SK-MEL-5 (cell line): ENCODE measurements around the gene ASPRV1. TPM values are rescaled to one million over a fixed set of nuclear protein-coding genes. Genes with fewer than 3 reads are reported as not detected.

Experiments
- DNase-seq: peaks from one replicate; pipeline ENCODE4 v3.0.0-alpha.2; 2016; ENCODE audit warnings: low read depth, low spot score
- in situ Hi-C: cut with HindIII; loops from 2 replicates; pipeline ENCODE4 v1.10.0; 2016; ENCODE audit warnings: low sequenced_read_pairs, high pct_unique_total_duplicates, low pct_unique_long_range_greater_than_20kb
- total RNA-seq: library from RNA; depleted of rRNA; stranded (reverse); fragments of >200 nt; shearing (Covaris generic); gene quantifications from 2 replicates; pipeline ENCODE4 v1.2.3, GENCODE V29; 2014

ASPRV1 gene
- total RNA-seq, 1 experiment from 2014 or later: 0.05 TPM

GRCh38 chr2:69948963-69949645, 12.3 kb downstream of the ASPRV1 start:
- no peak for DNase-seq
- in situ Hi-C loops: no loop called here

- DNase-seq: no peak
- in situ Hi-C loops: no loop called here
Observed at GRCh38 chr2:69948032-69948962, 13.1 kb downstream of the ASPRV1 start.

DNA sequence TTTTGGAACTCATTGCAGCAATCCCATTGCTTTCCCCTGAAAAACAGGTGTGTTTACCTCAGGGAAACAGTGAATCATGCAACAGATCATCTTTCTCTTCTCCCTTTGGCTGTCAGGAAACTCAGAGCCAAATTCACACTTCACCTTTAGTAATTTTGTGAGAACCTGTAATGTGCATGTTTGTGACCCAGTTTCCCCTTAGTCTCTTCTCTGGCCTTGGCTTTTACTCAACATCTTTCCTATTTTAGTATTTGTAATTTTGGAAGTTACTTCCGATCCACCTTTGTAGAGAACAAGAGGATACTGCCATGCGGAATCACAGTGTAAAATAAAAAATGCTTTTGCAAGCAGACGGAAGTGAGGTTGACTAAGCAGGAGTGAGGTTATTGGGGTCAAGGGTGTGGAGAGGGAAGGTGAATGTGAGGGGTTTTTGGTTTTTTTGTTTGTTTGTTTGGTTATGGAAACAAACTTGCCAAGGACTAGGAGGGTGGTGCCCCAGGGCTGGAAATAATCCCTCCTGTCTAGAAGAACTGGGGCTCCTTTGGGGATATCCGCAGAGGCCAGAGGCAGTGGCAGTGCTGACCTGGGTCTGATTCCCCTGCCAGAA, 14.0 kb downstream of the ASPRV1 start:
- DNase-seq: no peak
- in situ Hi-C loops: no loop called here

DNA sequence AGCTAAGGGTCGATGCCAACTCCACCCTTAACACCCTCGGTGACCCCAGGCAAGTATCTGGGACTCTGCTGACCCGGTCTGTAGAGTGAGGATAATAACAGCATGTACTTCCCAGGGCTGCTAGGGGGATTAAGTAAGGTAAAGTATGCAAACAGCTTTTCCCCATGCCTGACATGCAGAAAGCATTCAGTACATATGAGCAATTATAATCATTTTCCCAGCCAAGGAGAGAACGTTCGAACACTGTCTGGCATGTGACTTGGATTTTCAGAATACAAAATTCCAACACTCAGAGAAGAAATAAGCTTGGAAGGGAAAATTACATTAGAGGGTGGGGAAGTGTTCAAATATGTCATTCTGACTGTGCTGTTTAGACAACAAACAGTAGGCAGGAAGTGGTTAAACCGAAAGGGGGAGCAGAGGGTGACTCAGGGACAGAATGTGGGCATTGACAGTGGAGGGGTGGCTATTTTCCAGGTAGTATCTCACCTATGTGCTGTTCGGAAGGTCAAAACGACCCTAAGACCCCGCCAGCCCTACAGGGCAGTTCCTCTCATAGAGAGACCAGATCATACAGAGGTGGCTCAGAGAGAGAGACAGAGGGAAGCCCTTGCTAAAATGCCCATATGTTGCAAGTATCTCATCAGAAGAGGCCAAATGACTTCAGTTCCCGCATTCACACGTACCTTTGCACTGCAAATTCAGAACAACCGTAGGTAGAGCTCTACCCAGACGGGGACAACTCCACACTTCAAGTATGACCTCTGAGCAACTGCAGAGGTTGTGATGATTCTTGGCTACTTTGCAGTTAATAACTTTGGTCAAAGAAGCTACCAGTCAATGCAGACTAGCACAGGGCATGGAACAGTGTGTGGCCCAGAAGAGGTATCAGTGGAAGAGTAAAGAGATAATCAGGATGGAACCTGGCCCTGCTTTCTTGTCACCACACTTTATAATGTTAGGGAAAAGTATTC, 14.8 kb downstream of the ASPRV1 start:
- in situ Hi-C loops: no loop called here
- DNase-seq: peak; percentile 22

DNA sequence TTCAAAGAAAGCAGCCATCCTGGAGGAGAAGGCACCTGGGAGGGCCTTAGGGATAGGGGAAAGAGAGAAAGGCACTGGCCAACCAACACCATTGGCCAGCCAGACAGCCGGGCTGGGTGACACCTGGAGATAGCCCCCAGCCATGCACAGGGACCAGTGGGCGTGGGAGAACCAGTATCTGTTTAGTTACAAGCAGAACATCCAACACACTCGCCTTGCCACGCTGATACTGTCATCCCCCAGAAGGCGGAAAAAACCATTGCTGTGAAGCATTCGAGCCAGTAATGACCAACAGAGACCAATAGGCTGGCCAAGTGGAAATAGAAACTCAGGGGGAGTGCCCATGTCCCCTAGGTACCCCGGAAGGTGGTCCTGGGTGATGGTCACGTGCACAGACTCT, 15.5 kb downstream of the ASPRV1 start:
- in situ Hi-C loops: no loop called here
- no peak for DNase-seq

DNA sequence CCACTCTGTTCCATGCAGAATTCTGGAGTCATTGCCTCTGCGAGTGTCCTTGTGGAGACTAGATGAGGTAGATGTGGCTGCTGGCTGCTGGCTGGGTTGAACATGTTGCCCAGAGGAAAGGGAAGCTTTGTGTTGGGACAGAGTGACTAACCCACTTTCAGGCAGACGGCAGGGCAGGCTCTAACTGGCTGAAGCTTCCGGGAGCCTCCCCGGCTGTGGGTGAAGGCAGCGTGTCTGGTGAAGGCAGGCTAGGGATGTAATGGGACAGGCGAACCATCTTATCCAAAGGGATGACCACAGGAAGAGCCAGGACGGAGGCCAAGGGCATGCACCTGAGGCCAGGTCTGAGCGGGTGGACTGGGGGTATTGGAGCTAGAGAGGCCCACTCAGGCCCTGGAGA, 16.0 kb downstream of the ASPRV1 start:
- no peak for DNase-seq

DNA sequence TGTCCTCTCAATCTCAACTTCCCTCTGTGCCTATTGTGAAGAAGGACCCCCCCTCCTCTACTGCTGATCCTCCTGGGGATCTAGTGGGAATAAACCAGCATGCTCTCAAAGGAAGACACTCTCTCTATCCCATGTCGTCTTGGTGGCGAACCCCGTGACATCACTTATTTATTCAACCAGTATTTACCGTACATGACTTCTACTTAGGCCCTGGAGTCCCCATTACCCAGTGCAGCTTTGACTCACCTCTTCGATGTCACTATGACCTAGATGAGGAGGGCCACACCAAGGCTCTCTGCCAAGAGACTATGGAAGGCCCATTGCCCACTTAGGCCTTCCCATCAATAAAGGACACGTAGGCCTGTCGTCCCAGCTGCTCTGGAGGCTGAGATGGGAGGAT, 16.7 kb downstream of the ASPRV1 start:
- in situ Hi-C loops: no loop called here

More for the DNA sequence above, 16.0 kb downstream of the ASPRV1 start:
- in situ Hi-C loops: no loop called here

GRCh38 chr2:69943843-69944525, 17.4 kb downstream of the ASPRV1 start:
- no peak for DNase-seq
- in situ Hi-C loops: no loop called here

More for the DNA sequence above, 16.7 kb downstream of the ASPRV1 start:
- no peak for DNase-seq

- no peak for DNase-seq
- in situ Hi-C loops: no loop called here
Observed at GRCh38 chr2:69943000-69943842, 18.2 kb downstream of the ASPRV1 start.

DNA sequence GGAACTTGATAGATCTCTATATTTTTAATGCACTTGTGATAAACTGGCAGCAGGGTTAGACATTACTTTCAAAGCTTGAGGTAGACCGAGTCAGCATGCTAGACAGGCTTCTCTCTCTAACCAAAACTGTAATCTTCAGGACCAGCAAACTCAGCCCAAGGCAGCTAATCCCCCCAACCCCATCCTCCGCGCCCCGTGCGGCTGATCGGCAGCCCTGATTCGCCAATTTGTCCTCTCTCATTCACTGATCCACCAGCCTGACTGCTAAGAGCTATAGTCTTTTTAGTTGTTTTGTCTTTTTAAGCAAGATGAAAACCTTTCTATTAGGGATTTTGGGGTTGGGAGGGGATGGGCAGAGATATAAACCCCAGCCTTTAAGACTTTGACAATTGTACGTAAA, 20.7 kb downstream of the ASPRV1 start:
- DNase-seq: no peak
- in situ Hi-C loops: no loop called here

- in situ Hi-C loops: no loop called here
- no peak for DNase-seq
Observed at GRCh38 chr2:69939722-69940121, 21.7 kb downstream of the ASPRV1 start.

GRCh38 chr2:69937968-69938367, 23.5 kb downstream of the ASPRV1 start:
- in situ Hi-C loops: no loop called here
- DNase-seq: no peak

DNA sequence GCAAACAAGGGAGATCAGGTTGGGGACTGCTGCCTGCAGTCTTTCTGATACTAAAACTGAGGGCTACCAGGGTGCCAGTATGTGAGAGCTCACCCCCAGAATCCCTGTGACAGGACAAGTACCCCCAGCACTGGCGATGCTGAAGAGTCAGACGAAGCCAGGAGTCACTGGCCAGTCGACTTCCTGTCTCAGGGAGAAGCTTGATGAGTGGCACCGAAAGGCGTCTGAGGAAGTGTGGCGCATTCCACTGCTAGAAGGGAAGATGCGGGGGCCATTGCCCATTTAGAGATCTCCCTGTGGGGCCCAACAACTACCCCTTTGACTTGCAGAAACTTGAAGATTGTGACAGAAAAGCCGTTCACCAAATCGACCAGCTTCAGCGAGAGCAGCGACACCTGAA, 24.5 kb downstream of the ASPRV1 start:
- no peak for DNase-seq
- in situ Hi-C loops: no loop called here

DNA sequence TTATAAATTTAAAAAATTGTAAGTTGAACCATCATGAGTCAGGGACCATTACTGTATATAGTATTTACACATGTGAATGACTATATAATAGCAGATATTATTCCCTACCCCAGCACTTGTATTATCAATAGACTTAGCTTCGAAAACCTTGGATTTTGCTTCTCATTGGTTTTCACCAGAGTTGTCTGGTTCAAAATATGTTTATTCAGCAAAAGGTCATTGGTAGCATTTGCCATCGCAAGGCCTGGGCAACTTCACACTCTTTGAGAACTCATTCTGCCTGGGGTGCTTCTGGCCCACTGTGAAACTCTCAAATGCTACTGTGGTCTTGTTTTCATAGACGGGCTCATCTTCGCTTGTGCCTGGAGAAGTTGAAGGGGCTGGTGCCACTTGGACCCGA, 26.4 kb downstream of the ASPRV1 start:
- in situ Hi-C loops: no loop called here
- DNase-seq: no peak

- in situ Hi-C loops: no loop called here
- no peak for DNase-seq
Observed at GRCh38 chr2:69934614-69934908, 26.9 kb downstream of the ASPRV1 start.

DNA sequence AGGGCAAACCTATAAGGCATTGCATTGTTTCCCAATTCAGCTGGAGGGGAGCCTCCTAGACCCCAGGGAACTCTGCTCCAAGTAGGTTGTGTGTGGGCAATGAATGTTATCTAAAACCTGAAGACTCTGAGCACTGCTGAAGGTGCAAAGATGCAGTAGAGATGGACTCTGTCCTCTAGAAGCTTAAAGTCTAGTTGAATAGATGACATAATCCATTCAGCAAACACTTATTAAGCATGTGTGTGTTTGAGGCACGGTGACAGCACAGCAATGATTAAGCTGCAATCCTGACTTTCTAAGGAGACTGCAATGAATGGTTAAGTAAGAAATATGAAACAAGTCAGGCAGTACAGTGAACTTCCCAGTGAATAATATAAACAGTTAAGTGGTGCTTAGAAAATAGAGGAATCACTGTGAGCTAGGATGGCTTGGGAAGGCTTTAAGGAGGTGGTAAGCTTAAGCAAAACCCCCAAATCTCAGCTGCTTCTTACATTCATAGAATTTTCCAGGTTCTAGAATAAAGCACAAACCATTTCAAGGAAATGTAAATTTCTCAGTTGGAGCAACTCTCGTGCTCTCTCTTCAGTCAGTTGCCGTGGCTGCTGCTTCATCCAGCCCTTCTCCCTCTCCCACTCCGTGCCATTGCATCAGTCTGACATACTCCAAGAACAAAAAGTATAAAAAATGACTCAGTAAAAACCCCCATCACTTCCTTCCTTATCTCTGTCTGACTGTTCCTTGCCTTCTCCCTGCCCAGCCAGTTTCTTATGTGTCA, 27.4 kb downstream of the ASPRV1 start:
- in situ Hi-C loops: no loop called here
- DNase-seq: no peak
